Measurements from ENCODE around the gene GPR151. TPM values are rescaled to one million over a fixed set of nuclear protein-coding genes. Genes with fewer than 3 reads are reported as not detected.

GPR151 gene
- polyA plus RNA-seq, 1 donor from 2014 or later, result 1.0 TPM

GRCh38 chr5:146515473-146516150 lies 378 bp downstream of the GPR151 start:
- Histone ChIP-seq H3K27me3 (ENCODE audit: insufficient read depth, low read depth, low read length) (no peaks in the 10 kb centered on the region), H3K4me2 (ENCODE audit: low read length) (no peak overlapping the region), H3K9me3 (ENCODE audit: low read length) (no peaks in the 10 kb centered on the region), H3K9me2 (ENCODE audit: insufficient read depth, low read length) (no peaks in the 10 kb centered on the region), H3K79me2 (replicated peaks; ENCODE audit: insufficient read depth, low read length) (no peaks in the 10 kb centered on the region), H2AFZ (ENCODE audit: low read depth, low read length) (no peak overlapping the region), H3K36me3 (ENCODE audit: insufficient read depth, low read length) (no peaks in the 10 kb centered on the region), H3K4me3 (ENCODE audit: low read length) (peak overlapping the region; percentile 38), H3K27ac (ENCODE audit: low read length) (peak overlapping the region; percentile 30), H4K20me1 (ENCODE audit: insufficient read depth) (no peaks in the 10 kb centered on the region), H3F3A (ENCODE audit: insufficient read depth, low read length, poor library complexity, severe bottlenecking) (no peaks in the 10 kb centered on the region), H3K9ac (ENCODE audit: low read length) (no peak overlapping the region)
- no peak for TF ChIP-seq POLR2AphosphoS5 (IDR thresholded peaks at IDR 0.05)
- TF ChIP-seq CTCF (IDR thresholded peaks at IDR 0.05; ENCODE audit: poor library complexity, severe bottlenecking), result no peak
- no peak for TF ChIP-seq SMC3 (conservative IDR thresholded peaks at IDR 0.05; ENCODE audit: poor library complexity)
- no peak for TF ChIP-seq RAD21 (conservative IDR thresholded peaks at IDR 0.05)
- TF ChIP-seq EP300 (conservative IDR thresholded peaks at IDR 0.05; ENCODE audit: poor library complexity, severe bottlenecking), result no peak
- no peak for TF ChIP-seq MXI1 (conservative IDR thresholded peaks at IDR 0.05; ENCODE audit: poor library complexity, severe bottlenecking)
- TF ChIP-seq REST (IDR thresholded peaks at IDR 0.05; ENCODE audit: borderline replicate concordance), result no peak
- no peak for TF ChIP-seq TAF1 (IDR thresholded peaks at IDR 0.05; ENCODE audit: low read depth)

- H3K27me3 ChIP-seq (ENCODE audit: insufficient read depth, low read depth, low read length), result no peaks in the 10 kb centered on the region
- H3K9me3 ChIP-seq (ENCODE audit: low read length), result no peaks in the 10 kb centered on the region
- TF ChIP-seq RAD21 (conservative IDR thresholded peaks at IDR 0.05), result no peak
- TF ChIP-seq POLR2AphosphoS5 (IDR thresholded peaks at IDR 0.05), result no peak
- no peak for TF ChIP-seq EP300 (conservative IDR thresholded peaks at IDR 0.05; ENCODE audit: poor library complexity, severe bottlenecking)
- no peak for TF ChIP-seq MXI1 (conservative IDR thresholded peaks at IDR 0.05; ENCODE audit: poor library complexity, severe bottlenecking)
- TF ChIP-seq REST (IDR thresholded peaks at IDR 0.05; ENCODE audit: borderline replicate concordance), result no peak
- no peak for TF ChIP-seq EZH2 (IDR thresholded peaks at IDR 0.05; ENCODE audit: borderline replicate concordance, insufficient read depth, low read length, poor library complexity, severe bottlenecking)
- TF ChIP-seq TAF1 (IDR thresholded peaks at IDR 0.05; ENCODE audit: low read depth), result no peak
- TF ChIP-seq CTCF (IDR thresholded peaks at IDR 0.05; ENCODE audit: poor library complexity, severe bottlenecking), result no peak
- no peak for TF ChIP-seq SMC3 (conservative IDR thresholded peaks at IDR 0.05; ENCODE audit: poor library complexity)
- H3K27ac ChIP-seq (ENCODE audit: low read length), result no peak overlapping the region
- no peaks in the 10 kb centered on the region for H3F3A ChIP-seq (ENCODE audit: insufficient read depth, low read length, poor library complexity, severe bottlenecking)
- no peaks in the 10 kb centered on the region for H3K79me2 ChIP-seq (replicated peaks; ENCODE audit: insufficient read depth, low read length)
- H3K4me2 ChIP-seq (ENCODE audit: low read length), result no peak overlapping the region
- H2AFZ ChIP-seq (ENCODE audit: low read depth, low read length), result no peak overlapping the region
- H3K4me3 ChIP-seq (ENCODE audit: low read length), result no peak overlapping the region
- H3K9ac ChIP-seq (ENCODE audit: low read length), result no peak overlapping the region
- no peaks in the 10 kb centered on the region for H4K20me1 ChIP-seq (ENCODE audit: insufficient read depth)
- no peaks in the 10 kb centered on the region for H3K9me2 ChIP-seq (ENCODE audit: insufficient read depth, low read length)
- peaks cover 2% of the 10 kb centered on the region for H3K36me3 ChIP-seq (ENCODE audit: insufficient read depth, low read length)
Observed at GRCh38 chr5:146514575-146514974, 1.4 kb downstream of the GPR151 start.
